Measurements from ENCODE around the gene CLMP. TPM values are rescaled to one million over a fixed set of nuclear protein-coding genes. Genes with fewer than 3 reads are reported as not detected.

Gene CLMP
- total and polyA plus RNA-seq, 9 of the 15 experiments (the other 6 are each of a cell fraction or from before 2014, with no cell fraction given) = 0.02 to 0.15 (median 0.03) TPM; not detected in 6

GRCh38 chr11:123062892-123063825 lies 131.9 kb downstream of the CLMP start (continued):
- TF ChIP-seq ZHX1 (conservative IDR thresholded peaks at IDR 0.05; ENCODE audit: low read length) = no peak
- TF ChIP-seq TCF15 (CRISPR knock-in tag; IDR thresholded peaks at IDR 0.05) = no peak
- TF ChIP-seq MECOM (CRISPR knock-in tag; IDR thresholded peaks at IDR 0.05) = no peak
- no peak for TF ChIP-seq IFI16 (CRISPR knock-in tag; IDR thresholded peaks at IDR 0.05)
- no peak for TF ChIP-seq USF2 (CRISPR knock-in tag; IDR thresholded peaks at IDR 0.05)
- peak; percentile 97; the same call in 1 of the 2 replicates for TF ChIP-seq SRSF3 (IDR thresholded peaks at IDR 0.05; ENCODE audit: insufficient read depth, low read length)
- TF ChIP-seq POLR2A (conservative IDR thresholded peaks at IDR 0.05) = peak; percentile 37; the same call in 1 of the 2 replicates
- TF ChIP-seq CTCFL (IDR thresholded peaks at IDR 0.05; ENCODE audit: borderline replicate concordance, insufficient read depth, low read depth, low read length, poor library complexity, severe bottlenecking) = no peak
- TF ChIP-seq HIVEP1 (CRISPR knock-in tag; IDR thresholded peaks at IDR 0.05) = no peak
- no peak for TF ChIP-seq MCM5 (IDR thresholded peaks at IDR 0.05; ENCODE audit: low read depth)
- no peak for TF ChIP-seq CCAR2 (IDR thresholded peaks at IDR 0.05; ENCODE audit: low read depth, low read length)
- peak; percentile 99 for TF ChIP-seq BRD4 (IDR thresholded peaks at IDR 0.05)
- TF ChIP-seq NR1H2 (CRISPR knock-in tag; IDR thresholded peaks at IDR 0.05) = 0 out of 2 replicates have a peak, but pooled peaks have one; percentile 21
- no peak for TF ChIP-seq ETV6 (IDR thresholded peaks at IDR 0.05; ENCODE audit: borderline replicate concordance in 1 of 2, low read depth in 2 of 2, low read length in 1 of 2)
- TF ChIP-seq ETV6 (CRISPR knock-in tag; IDR thresholded peaks at IDR 0.05; ENCODE audit: borderline replicate concordance) = no peak
- peak in 1 of 3 experiments; percentile 6; a peak in 1 of 6 replicates for TF ChIP-seq ZBTB11 (CRISPR knock-in tag; IDR thresholded peaks at IDR 0.05)

Measured in K562 (cell line).